Activated CD4-positive, alpha-beta memory T cell treated with anti-CD3 and anti-CD28 coated beads for 36 hours (primary cell): ENCODE measurements around the gene CAPZB. TPM values are rescaled to one million over a fixed set of nuclear protein-coding genes. Genes with fewer than 3 reads are reported as not detected.

Source experiments
- CTCF ChIA-PET: fragments of 350-600 bp; sonication (Branson Sonifier 250); formaldehyde crosslinking; loops from one replicate; lab custom pipeline; 2021; ENCODE audit warnings: antibody characterized with exemption, inconsistent platforms; lab: Charles Lee
- POLR2A ChIA-PET: fragments of 350-600 bp; sonication (Branson Sonifier 250); formaldehyde crosslinking; loops from one replicate; lab custom pipeline; 2021; ENCODE audit warnings: antibody characterized with exemption; lab: Charles Lee
- DNase-seq: peaks from one replicate; pipeline ENCODE4 v3.0.0-alpha.2; 2020
- H3K27ac Mint-ChIP-seq: one replicate; pipeline ENCODE4 v1.8.0; 2021; ENCODE audit warnings: mixed read lengths
- H3K27me3 Mint-ChIP-seq: one replicate; pipeline ENCODE4 v1.8.0; 2021; ENCODE audit warnings: mixed read lengths
- H3K36me3 Mint-ChIP-seq: one replicate; pipeline ENCODE4 v1.8.0; 2021; ENCODE audit warnings: mixed read lengths
- H3K4me1 Mint-ChIP-seq: one replicate; pipeline ENCODE4 v1.8.0; 2021; ENCODE audit warnings: low read depth, mixed read lengths
- H3K4me3 Mint-ChIP-seq: one replicate; pipeline ENCODE4 v1.8.0; 2021; ENCODE audit warnings: mild to moderate bottlenecking, mixed read lengths
- H3K9me3 Mint-ChIP-seq: one replicate; pipeline ENCODE4 v1.8.0; 2021; ENCODE audit warnings: mixed read lengths
- intact Hi-C: fragments of 100-400 bp; cut with micrococcal nuclease; formaldehyde crosslinking; loops from one replicate; pipeline ENCODE4 v1.15.1; 2023
- total RNA-seq, 2 experiments: library from RNA; stranded (reverse); gene quantifications; one replicate each; pipeline ENCODE4 v1.2.3, GENCODE V29; 2021

CAPZB gene
- total RNA-seq, 2 experiments from 2014 or later: 388 to 419 TPM

DNA sequence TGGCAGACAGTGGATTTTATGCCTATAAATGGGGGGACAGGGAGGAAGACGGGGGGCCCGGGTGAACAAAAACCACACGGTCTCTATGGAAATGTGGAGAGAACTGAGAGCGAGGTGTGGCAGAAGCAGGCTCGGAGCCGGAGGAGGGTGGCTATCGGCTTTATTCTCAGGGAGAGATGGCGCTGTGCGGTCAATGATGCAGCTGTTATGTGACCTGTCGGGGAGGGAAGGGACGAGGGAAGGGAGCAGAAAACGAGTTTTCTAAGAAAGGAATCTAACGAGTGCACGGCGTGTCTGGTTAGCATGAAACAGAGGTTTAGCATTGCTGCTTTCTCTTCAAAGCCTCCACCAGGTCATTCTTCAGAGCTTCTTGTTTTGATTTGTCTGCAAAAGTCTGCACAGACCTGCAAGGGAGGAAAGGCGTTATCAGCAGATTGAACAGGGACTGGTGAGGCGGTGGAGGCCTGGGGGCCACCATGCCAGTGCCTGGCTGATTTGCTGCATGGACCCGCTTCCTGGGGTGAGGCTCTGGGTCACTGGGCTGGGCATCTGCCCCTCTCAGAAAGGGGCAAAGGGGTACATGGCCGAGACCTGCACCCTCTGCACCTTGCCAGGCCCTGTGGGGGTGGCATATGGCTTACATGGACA is 146.0 kb downstream of the CAPZB start:
- intact Hi-C loops: loop anchor here (5.0 kb wide), 1 partner anchor 87 kb away; the partner anchor contains the start of genes EMC1 and MRTO4

DNA sequence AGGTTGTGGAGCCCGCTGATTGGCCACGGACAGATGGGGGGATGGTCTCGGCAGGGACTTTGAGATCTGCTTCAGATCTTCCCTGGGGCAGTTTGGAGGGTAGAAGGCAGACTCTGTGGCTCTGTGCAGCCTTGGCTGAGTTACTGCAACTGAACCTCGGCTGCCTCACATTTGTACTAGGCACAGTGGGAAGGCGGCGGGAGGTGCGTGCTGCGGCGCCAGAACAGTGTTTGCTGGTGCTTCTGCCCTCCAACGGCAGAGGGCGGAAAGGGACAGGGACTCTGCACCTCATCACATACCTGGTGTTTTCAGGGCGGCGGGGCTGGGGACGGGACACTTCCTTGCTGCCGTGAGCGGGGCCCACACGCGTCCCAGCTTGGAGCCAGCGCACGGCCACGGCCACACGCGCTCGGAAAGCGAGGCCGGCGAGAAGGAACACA is 147.0 kb downstream of the CAPZB start:
- Mint-ChIP-seq H3K4me1 (peaks cover 33% of the 10 kb centered on the region), H3K27me3 (no peaks in the 10 kb centered on the region), H3K9me3 (no peaks in the 10 kb centered on the region), H3K27ac (no peak overlapping the region), H3K36me3 (peaks cover 18% of the 10 kb centered on the region), H3K4me3 (no peak overlapping the region)
- no peak for DNase-seq
- ChIA-PET POLR2A (no interaction called here), CTCF (interaction anchor here (0.9 kb wide), 1 partner anchor 42 kb away, joined by 6 read pairs; no protein-coding TSS in a partner anchor)
- intact Hi-C loops: loop anchor here (5.0 kb wide), 1 partner anchor 86 kb away; the partner anchor contains the start of genes EMC1 and MRTO4

More for the DNA sequence above, 146.0 kb downstream of the CAPZB start:
- H3K4me3 Mint-ChIP-seq: no peak overlapping the region
- H3K27ac Mint-ChIP-seq: peak overlapping the region; percentile 13
- DNase-seq: no peak
- CTCF ChIA-PET: interaction anchor here (0.6 kb wide), 1 partner anchor 270 kb away, joined by 3 read pairs; no protein-coding TSS in a partner anchor
- POLR2A ChIA-PET: no interaction called here
- no peaks in the 10 kb centered on the region for H3K9me3 Mint-ChIP-seq
- no peaks in the 10 kb centered on the region for H3K27me3 Mint-ChIP-seq
- H3K4me1 Mint-ChIP-seq: peaks cover 29% of the 10 kb centered on the region
- peaks cover 23% of the 10 kb centered on the region for H3K36me3 Mint-ChIP-seq

DNA sequence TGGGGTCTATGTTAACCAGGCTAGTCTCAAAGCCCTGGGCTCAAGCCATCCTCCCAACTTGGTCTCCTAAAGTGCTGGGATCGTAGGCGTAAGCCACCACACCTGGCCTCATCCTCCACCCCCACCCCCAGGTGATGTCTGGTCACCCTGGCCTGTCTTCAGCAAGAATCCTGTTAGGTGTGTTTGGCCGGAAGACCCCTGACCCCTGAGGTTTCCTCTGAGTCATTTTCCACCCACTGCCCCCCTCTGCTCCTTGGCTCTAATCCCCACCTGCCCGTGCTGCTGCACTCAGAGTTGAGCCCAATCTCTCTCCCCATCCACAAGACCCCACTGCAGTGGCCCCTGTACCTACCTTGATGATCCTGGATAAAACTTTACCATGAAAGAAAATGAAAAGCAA is 148.1 kb downstream of the CAPZB start:
- CTCF ChIA-PET: no interaction called here
- peak overlapping the region; percentile 74 for H3K27ac Mint-ChIP-seq
- no peak overlapping the region for H3K4me3 Mint-ChIP-seq
- H3K4me1 Mint-ChIP-seq: peaks cover 33% of the 10 kb centered on the region
- H3K27me3 Mint-ChIP-seq: no peaks in the 10 kb centered on the region
- no peak for DNase-seq
- H3K9me3 Mint-ChIP-seq: no peaks in the 10 kb centered on the region
- intact Hi-C loops: loop anchor here (5.0 kb wide), 1 partner anchor 85 kb away; the partner anchor contains the start of genes EMC1 and MRTO4
- peaks cover 14% of the 10 kb centered on the region for H3K36me3 Mint-ChIP-seq
- POLR2A ChIA-PET: no interaction called here

- peak; percentile 83 for DNase-seq
- CTCF ChIA-PET: interaction anchor here (0.9 to 1.0 kb wide), 3 partner anchors 246 to 315 kb away, joined by 3 to 6 read pairs (median 6); no protein-coding TSS in a partner anchor
- intact Hi-C loops: loop anchor here (5.0 kb wide), 1 partner anchor 84 kb away; the partner anchor contains the start of genes EMC1 and MRTO4
- Mint-ChIP-seq H3K9me3 (no peaks in the 10 kb centered on the region), H3K27ac (peak overlapping the region; percentile 74), H3K4me3 (no peak overlapping the region), H3K4me1 (peaks cover 33% of the 10 kb centered on the region), H3K27me3 (no peaks in the 10 kb centered on the region), H3K36me3 (peaks cover 14% of the 10 kb centered on the region)
- POLR2A ChIA-PET: interaction anchor here (0.6 to 1.0 kb wide), 2 partner anchors 80 to 308 kb away, joined by 3 read pairs; partner anchors contain the start of gene NBL1
Observed at GRCh38 chr1:19336543-19336942, 148.8 kb downstream of the CAPZB start.

DNA sequence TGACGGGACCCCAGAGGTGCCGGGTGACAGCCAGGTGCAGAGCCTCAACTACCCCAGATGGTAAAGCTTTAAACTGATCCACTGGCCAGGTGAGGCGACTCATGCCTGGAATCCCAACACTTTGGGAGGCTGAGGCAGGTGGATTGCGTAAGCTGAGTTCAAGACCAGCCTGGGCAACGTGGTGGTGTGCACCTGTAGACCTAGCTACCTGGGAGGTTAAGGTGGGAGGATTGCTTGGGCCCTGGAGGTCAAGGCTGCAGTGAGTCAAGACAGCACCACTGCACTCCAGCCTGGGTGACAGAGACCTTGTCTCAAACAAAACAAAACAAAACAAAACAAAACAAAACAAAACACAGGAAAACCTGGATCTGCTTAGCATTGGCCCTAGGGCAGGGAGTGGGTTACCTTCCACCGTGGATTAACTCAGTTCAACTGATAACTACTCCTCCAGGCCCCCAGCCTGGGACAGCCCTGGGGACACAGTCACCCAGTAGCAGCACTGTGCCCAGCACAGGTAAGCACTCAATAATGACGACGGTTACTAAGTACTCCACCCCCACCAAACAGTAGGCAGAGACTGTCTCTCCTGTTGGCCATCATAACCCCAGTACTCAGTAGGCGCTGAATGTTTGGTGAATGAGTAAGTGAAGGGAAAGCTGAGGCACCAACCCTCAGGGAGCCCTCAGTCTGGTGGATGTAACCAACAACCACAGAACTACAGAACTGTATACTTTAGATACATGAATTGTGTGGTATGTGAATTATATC is 151.6 kb downstream of the CAPZB start:
- no peaks in the 10 kb centered on the region for H3K27me3 Mint-ChIP-seq
- ChIA-PET CTCF (interaction anchor here (0.7 to 1.8 kb wide), 2 partner anchors 11 to 248 kb away, joined by 3 to 8 read pairs; no protein-coding TSS in a partner anchor), POLR2A (no interaction called here)
- H3K9me3 Mint-ChIP-seq: no peaks in the 10 kb centered on the region
- no peak overlapping the region for H3K27ac Mint-ChIP-seq
- no peak overlapping the region for H3K4me3 Mint-ChIP-seq
- intact Hi-C loops: no loop called here
- peaks cover 30% of the 10 kb centered on the region for H3K4me1 Mint-ChIP-seq
- H3K36me3 Mint-ChIP-seq: peaks cover 4% of the 10 kb centered on the region
- no peak for DNase-seq

- Mint-ChIP-seq H3K4me3 (no peak overlapping the region), H3K27me3 (no peaks in the 10 kb centered on the region), H3K36me3 (no peaks in the 10 kb centered on the region), H3K27ac (no peak overlapping the region), H3K4me1 (peaks cover 29% of the 10 kb centered on the region), H3K9me3 (no peaks in the 10 kb centered on the region)
- intact Hi-C loops: no loop called here
- POLR2A ChIA-PET: no interaction called here
- CTCF ChIA-PET: interaction anchor here (1.8 kb wide), 1 partner anchor 12 kb away, joined by 8 read pairs; no protein-coding TSS in a partner anchor
- no peak for DNase-seq
Observed at GRCh38 chr1:19332832-19333231, 152.5 kb downstream of the CAPZB start.

DNA sequence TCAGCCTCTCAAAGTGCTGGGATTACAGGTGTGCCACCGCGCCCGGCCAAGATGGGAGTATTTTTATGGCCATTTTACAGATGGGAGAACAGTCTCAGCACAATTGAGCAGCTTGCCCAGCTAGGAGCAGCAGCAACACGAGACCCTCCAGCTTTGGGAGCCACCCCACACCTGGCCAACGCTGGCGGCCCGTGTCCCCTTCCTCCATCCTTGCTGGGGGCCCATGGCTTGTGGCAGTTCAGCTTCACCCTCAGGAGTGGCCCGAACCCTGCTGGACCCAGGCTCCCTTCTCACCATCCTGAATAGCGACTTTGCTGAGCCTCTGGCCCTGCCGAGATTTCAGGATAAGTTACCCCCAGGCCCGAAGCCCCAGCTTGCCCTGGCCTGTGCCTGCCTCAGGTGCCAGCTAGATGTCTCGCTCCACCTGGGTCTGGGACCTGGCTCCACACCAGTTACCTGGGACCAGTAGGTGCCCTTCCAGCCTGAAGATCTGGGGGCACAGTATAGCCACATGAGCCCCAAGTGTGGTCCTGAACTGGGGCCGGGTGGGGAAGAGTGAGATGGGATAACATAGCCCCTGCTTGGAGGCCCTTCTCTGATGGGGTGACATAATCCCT is 154.0 kb downstream of the CAPZB start:
- ChIA-PET POLR2A (interaction anchor here (1.5 kb wide), 1 partner anchor 15 kb away, joined by 3 read pairs; no protein-coding TSS in a partner anchor), CTCF (interaction anchor here (1.0 to 1.4 kb wide), 3 partner anchors 10 to 204 kb away, joined by 4 to 5 read pairs (median 4); no protein-coding TSS in a partner anchor)
- H3K36me3 Mint-ChIP-seq: peaks cover 3% of the 10 kb centered on the region
- no peak for DNase-seq
- no peak overlapping the region for H3K27ac Mint-ChIP-seq
- peaks cover 14% of the 10 kb centered on the region for H3K4me1 Mint-ChIP-seq
- no peak overlapping the region for H3K4me3 Mint-ChIP-seq
- H3K9me3 Mint-ChIP-seq: no peaks in the 10 kb centered on the region
- H3K27me3 Mint-ChIP-seq: no peaks in the 10 kb centered on the region
- intact Hi-C loops: no loop called here

DNA sequence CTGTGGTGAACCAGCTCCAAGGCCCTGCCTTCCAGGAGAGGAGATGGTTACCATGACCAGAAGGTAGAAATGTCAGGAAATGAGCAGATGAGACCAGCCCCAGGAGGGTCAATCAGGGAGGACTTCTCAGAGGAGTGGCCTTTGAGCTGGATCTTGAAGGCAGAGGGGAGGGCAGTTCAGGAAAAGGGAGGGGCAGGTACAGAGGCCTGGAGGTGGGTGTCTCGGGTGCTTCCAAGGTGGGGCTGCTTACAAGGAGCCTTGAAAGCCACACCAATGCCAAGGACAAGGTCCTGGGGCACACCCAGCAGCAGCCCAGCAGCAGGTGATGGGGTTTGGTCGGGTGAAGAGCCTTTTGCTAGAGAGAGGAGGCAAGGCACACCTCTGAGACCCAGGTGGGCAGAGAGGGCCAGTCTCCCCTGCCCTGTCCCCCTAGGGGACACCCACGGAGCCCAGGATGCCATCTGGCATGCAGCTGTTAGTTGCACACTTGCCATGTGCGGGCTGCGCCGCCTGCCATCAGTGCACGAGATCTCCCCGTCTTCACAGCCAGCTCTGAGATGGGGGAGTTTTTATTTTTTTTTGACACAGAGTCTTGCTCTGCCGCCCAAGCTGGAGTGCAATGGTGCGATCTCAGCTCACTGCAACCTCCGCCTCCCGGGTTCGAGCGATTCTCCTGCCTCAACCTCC is 154.7 kb downstream of the CAPZB start:
- ChIA-PET CTCF (interaction anchor here (1.3 kb wide), 1 partner anchor 10 kb away, joined by 6 read pairs; no protein-coding TSS in a partner anchor), POLR2A (interaction anchor here (1.5 kb wide), 1 partner anchor 15 kb away, joined by 3 read pairs; no protein-coding TSS in a partner anchor)
- H3K9me3 Mint-ChIP-seq: no peaks in the 10 kb centered on the region
- intact Hi-C loops: no loop called here
- H3K4me3 Mint-ChIP-seq: no peak overlapping the region
- peaks cover 7% of the 10 kb centered on the region for H3K4me1 Mint-ChIP-seq
- H3K27ac Mint-ChIP-seq: no peak overlapping the region
- peaks cover 3% of the 10 kb centered on the region for H3K36me3 Mint-ChIP-seq
- DNase-seq: no peak
- H3K27me3 Mint-ChIP-seq: no peaks in the 10 kb centered on the region

GRCh38 chr1:19329611-19330010 is 155.7 kb downstream of the CAPZB start:
- peaks cover 4% of the 10 kb centered on the region for H3K4me1 Mint-ChIP-seq
- CTCF ChIA-PET: interaction anchor here (1.0 to 1.3 kb wide), 2 partner anchors 11 to 252 kb away, joined by 3 to 6 read pairs; no protein-coding TSS in a partner anchor
- no peak for DNase-seq
- H3K36me3 Mint-ChIP-seq: peaks cover 3% of the 10 kb centered on the region
- intact Hi-C loops: no loop called here
- H3K27me3 Mint-ChIP-seq: no peaks in the 10 kb centered on the region
- H3K4me3 Mint-ChIP-seq: no peak overlapping the region
- H3K9me3 Mint-ChIP-seq: no peaks in the 10 kb centered on the region
- POLR2A ChIA-PET: no interaction called here
- no peak overlapping the region for H3K27ac Mint-ChIP-seq

- Mint-ChIP-seq H3K27me3 (no peaks in the 10 kb centered on the region), H3K27ac (no peak overlapping the region), H3K4me1 (peaks cover 4% of the 10 kb centered on the region), H3K9me3 (no peaks in the 10 kb centered on the region), H3K4me3 (no peak overlapping the region), H3K36me3 (peaks cover 3% of the 10 kb centered on the region)
- CTCF ChIA-PET: interaction anchor here (1.0 to 1.3 kb wide), 2 partner anchors 12 to 253 kb away, joined by 3 to 6 read pairs; no protein-coding TSS in a partner anchor
- no peak for DNase-seq
- intact Hi-C loops: no loop called here
- POLR2A ChIA-PET: no interaction called here
Observed at GRCh38 chr1:19329188-19329587, 156.2 kb downstream of the CAPZB start.

GRCh38 chr1:19328486-19328885 is 156.9 kb downstream of the CAPZB start:
- H3K36me3 Mint-ChIP-seq: peaks cover 3% of the 10 kb centered on the region
- intact Hi-C loops: no loop called here
- CTCF ChIA-PET: no interaction called here
- H3K27ac Mint-ChIP-seq: no peak overlapping the region
- POLR2A ChIA-PET: no interaction called here
- H3K27me3 Mint-ChIP-seq: no peaks in the 10 kb centered on the region
- DNase-seq: no peak
- no peak overlapping the region for H3K4me3 Mint-ChIP-seq
- H3K9me3 Mint-ChIP-seq: no peaks in the 10 kb centered on the region
- H3K4me1 Mint-ChIP-seq: no peaks in the 10 kb centered on the region
